Measurements from ENCODE around the gene KREMEN1. TPM values are rescaled to one million over a fixed set of nuclear protein-coding genes. Genes with fewer than 3 reads are reported as not detected.

KREMEN1 gene
- total and polyA plus RNA-seq, 9 of the 15 experiments (the other 6 are each of a cell fraction or from before 2014, with no cell fraction given) = 0.69 to 11.5 (median 4.3) TPM

GRCh38 chr22:29055192-29055830 is 17.5 kb upstream of the KREMEN1 start:
- Histone ChIP-seq H2AFZ (ENCODE audit: low read depth, low read length) (no peak overlapping the region), H3K79me2 (ENCODE audit: control insufficient read depth, insufficient read depth, low read length) (no peaks in the 10 kb centered on the region), H3K4me1 (replicated peaks in 1 of 2; ENCODE audit: control insufficient read depth in 2 of 2, insufficient read depth in 2 of 2, low read length in 2 of 2) (peaks cover 7 to 9% of the 10 kb centered on the region in 2 experiments; a peak in 4 of 5 replicates), H3K4me2 (ENCODE audit: insufficient read depth, low read length) (no peak overlapping the region), H3K27ac (ENCODE audit: extremely low read depth, low read depth, low read length) (no peak overlapping the region), H3K4me3 (no peak overlapping the region), H3K27me3 (ENCODE audit: control insufficient read depth in 2 of 2, insufficient read depth in 2 of 2, low read length in 2 of 2) (no peaks in the 10 kb centered on the region), H3K36me3 (ENCODE audit: control insufficient read depth, insufficient read depth, low read length) (peaks cover 4% of the 10 kb centered on the region; the same call in 1 of the 3 replicates), H3K9me1 (ENCODE audit: control insufficient read depth, insufficient read depth, low read length) (no peaks in the 10 kb centered on the region), H3K9ac (ENCODE audit: insufficient read depth in 1 of 2, low read depth in 2 of 2, low read length in 2 of 2) (no peak overlapping the region), H4K20me1 (replicated peaks; ENCODE audit: control insufficient read depth, insufficient read depth, low read length) (no peaks in the 10 kb centered on the region), H3K9me3 (replicated peaks; ENCODE audit: control insufficient read depth, insufficient read depth, low read depth, low read length) (no peaks in the 10 kb centered on the region)
- intact Hi-C loops (cut with micrococcal nuclease) (no loop called here), in situ Hi-C loops (cut with MboI) (loop anchor here (5.0 kb wide), 1 partner anchor 192 kb away; no protein-coding TSS in a partner anchor)
- 77% methylated on average over 14 of the region's 14 CpGs for WGBS (ENCODE audit: insufficient coverage, low coverage, missing lambda C conversion rate)
- ATAC-seq (no peak), DNase-seq (ENCODE audit: extremely low read depth in 1 of 4, low spot score in 3 of 4) (no peak), FAIRE-seq (no peak)
- ChIA-PET POLR2A (interaction anchor here (0.6 to 1.7 kb wide), 5 partner anchors 10 to 213 kb away, joined by 3 to 6 read pairs (median 3); no protein-coding TSS in a partner anchor), CTCF (ENCODE audit: low intra/inter-chr PET ratio) (no interaction called here)
- BruUV-seq (replicated peaks) = no TSS peak
- no peak for TF ChIP-seq CLOCK (CRISPR knock-in tag; IDR thresholded peaks at IDR 0.05; ENCODE audit: borderline replicate concordance)
- no peak for TF ChIP-seq MIER1 (IDR thresholded peaks at IDR 0.05; ENCODE audit: low read depth)
- TF ChIP-seq SMC3 (conservative IDR thresholded peaks at IDR 0.05; ENCODE audit: insufficient read depth, low read depth, low read length) = no peak
- TF ChIP-seq, protein P1, sequence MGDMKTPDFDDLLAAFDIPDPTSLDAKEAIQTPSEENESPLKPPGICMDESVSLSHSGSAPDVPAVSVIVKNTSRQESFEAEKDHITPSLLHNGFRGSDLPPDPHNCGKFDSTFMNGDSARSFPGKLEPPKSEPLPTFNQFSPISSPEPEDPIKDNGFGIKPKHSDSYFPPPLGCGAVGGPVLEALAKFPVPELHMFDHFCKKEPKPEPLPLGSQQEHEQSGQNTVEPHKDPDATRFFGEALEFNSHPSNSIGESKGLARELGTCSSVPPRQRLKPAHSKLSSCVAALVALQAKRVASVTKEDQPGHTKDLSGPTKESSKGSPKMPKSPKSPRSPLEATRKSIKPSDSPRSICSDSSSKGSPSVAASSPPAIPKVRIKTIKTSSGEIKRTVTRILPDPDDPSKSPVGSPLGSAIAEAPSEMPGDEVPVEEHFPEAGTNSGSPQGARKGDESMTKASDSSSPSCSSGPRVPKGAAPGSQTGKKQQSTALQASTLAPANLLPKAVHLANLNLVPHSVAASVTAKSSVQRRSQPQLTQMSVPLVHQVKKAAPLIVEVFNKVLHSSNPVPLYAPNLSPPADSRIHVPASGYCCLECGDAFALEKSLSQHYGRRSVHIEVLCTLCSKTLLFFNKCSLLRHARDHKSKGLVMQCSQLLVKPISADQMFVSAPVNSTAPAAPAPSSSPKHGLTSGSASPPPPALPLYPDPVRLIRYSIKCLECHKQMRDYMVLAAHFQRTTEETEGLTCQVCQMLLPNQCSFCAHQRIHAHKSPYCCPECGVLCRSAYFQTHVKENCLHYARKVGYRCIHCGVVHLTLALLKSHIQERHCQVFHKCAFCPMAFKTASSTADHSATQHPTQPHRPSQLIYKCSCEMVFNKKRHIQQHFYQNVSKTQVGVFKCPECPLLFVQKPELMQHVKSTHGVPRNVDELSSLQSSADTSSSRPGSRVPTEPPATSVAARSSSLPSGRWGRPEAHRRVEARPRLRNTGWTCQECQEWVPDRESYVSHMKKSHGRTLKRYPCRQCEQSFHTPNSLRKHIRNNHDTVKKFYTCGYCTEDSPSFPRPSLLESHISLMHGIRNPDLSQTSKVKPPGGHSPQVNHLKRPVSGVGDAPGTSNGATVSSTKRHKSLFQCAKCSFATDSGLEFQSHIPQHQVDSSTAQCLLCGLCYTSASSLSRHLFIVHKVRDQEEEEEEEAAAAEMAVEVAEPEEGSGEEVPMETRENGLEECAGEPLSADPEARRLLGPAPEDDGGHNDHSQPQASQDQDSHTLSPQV (IDR thresholded peaks at IDR 0.05) = no peak
- no peak for TF ChIP-seq ELF2 (CRISPR knock-in tag; IDR thresholded peaks at IDR 0.05)
- no peak for TF ChIP-seq MTA3 (IDR thresholded peaks at IDR 0.05; ENCODE audit: borderline replicate concordance)
- TF ChIP-seq ZBTB33 (CRISPR knock-in tag; IDR thresholded peaks at IDR 0.05) = no peak
- TF ChIP-seq KAT7 (CRISPR knock-in tag; IDR thresholded peaks at IDR 0.05; ENCODE audit: borderline replicate concordance) = no peak
- TF ChIP-seq, protein P2, sequence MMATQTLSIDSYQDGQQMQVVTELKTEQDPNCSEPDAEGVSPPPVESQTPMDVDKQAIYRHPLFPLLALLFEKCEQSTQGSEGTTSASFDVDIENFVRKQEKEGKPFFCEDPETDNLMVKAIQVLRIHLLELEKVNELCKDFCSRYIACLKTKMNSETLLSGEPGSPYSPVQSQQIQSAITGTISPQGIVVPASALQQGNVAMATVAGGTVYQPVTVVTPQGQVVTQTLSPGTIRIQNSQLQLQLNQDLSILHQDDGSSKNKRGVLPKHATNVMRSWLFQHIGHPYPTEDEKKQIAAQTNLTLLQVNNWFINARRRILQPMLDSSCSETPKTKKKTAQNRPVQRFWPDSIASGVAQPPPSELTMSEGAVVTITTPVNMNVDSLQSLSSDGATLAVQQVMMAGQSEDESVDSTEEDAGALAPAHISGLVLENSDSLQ (IDR thresholded peaks at IDR 0.05) = no peak
- no peak for TF ChIP-seq PTTG1 (tag; IDR thresholded peaks at IDR 0.05; ENCODE audit: low read depth)
- TF ChIP-seq ESRRB (CRISPR knock-in tag; IDR thresholded peaks at IDR 0.05; ENCODE audit: borderline replicate concordance) = no peak
